H1 (cell line): ENCODE measurements around the gene RPP30. TPM values are rescaled to one million over a fixed set of nuclear protein-coding genes. Genes with fewer than 3 reads are reported as not detected.

Experiments
- CTCF ChIA-PET: fragments of 300-600 bp; sonication (Branson Sonifier 250); formaldehyde crosslinking; loops from one replicate; lab custom pipeline; 2021; ENCODE audit not compliant: partially characterized antibody; lab: Charles Lee
- POLR2A ChIA-PET: fragments of 300-600 bp; sonication (Branson Sonifier 250); formaldehyde crosslinking; loops from one replicate; lab custom pipeline; 2021; ENCODE audit warnings: inconsistent platforms; ENCODE audit not compliant: partially characterized antibody; lab: Charles Lee
- DNase-seq, 2 experiments: peaks; one replicate each; pipeline versions ENCODE4 v3.0.0 to v3.0.0-alpha.2; 2010 to 2022; ENCODE audit warnings: low spot score in 2 of 2, low read depth in 1 of 2, mixed read lengths in 1 of 2
- FAIRE-seq: peaks from 2 replicates; lab custom pipeline; 2011; peaks lifted over from hg19 to GRCh38; lab: Jason Lieb, UNC
- H2AFZ ChIP-seq: 2 replicates; pipeline ENCODE4 v1.8.1; 2012; ENCODE audit warnings: low read length, inconsistent platforms
- H2AK5ac ChIP-seq: 2 replicates; pipeline ENCODE4 v1.6.1; 2013; ENCODE audit warnings: low read depth, low read length
- H2BK120ac ChIP-seq: replicated peaks from 2 replicates; pipeline ENCODE3; 2013; ENCODE audit warnings: low read depth, low read length, inconsistent platforms
- H2BK12ac ChIP-seq: 2 replicates; pipeline ENCODE4 v1.6.1; 2013; ENCODE audit warnings: low read depth, low read length
- H2BK15ac ChIP-seq: 2 replicates; pipeline ENCODE4 v1.6.1; 2013; ENCODE audit warnings: low read length
- H2BK20ac ChIP-seq: 2 replicates; pipeline ENCODE4 v1.6.1; 2013; ENCODE audit warnings: low read length
- H2BK5ac ChIP-seq: 2 replicates; pipeline ENCODE4 v1.6.1; 2013; ENCODE audit warnings: low read depth, low read length
- H3K14ac ChIP-seq: 2 replicates; pipeline ENCODE4 v1.6.1; 2013; ENCODE audit warnings: inconsistent platforms; ENCODE audit not compliant: insufficient read length
- H3K18ac ChIP-seq: 2 replicates; pipeline ENCODE4 v1.6.1; 2013; ENCODE audit warnings: low read length; ENCODE audit errors: extremely low read depth
- H3K23ac ChIP-seq: 2 replicates; pipeline ENCODE4 v1.6.1; 2013; ENCODE audit warnings: inconsistent platforms; ENCODE audit not compliant: insufficient read length
- H3K23me2 ChIP-seq: 2 replicates; pipeline ENCODE4 v1.6.1; 2013; ENCODE audit warnings: low read depth, low read length
- H3K27ac ChIP-seq: 2 replicates; pipeline ENCODE4 v1.6.1; 2011; ENCODE audit warnings: low read depth, low read length, inconsistent platforms
- H3K27me3 ChIP-seq, 4 experiments: replicated peaks in 1 of 4; 1 replicate in 1 of 4; 2 replicates in 3 of 4; pipeline versions ENCODE4 v1.6.1 to v1.8.1; 2011 to 2013; ENCODE audit warnings: low read length in 3 of 4, mild to moderate bottlenecking in 3 of 4, inconsistent platforms in 2 of 4, mixed read lengths in 2 of 4, moderate library complexity in 1 of 4; ENCODE audit not compliant: control insufficient read depth in 3 of 4, insufficient read depth in 3 of 4; ENCODE audit errors: extremely low read depth in 1 of 4
- H3K36me3 ChIP-seq, 4 experiments: 2 replicates each; pipeline versions ENCODE4 v1.6.1 to v1.8.1; 2011 to 2013; ENCODE audit warnings: mild to moderate bottlenecking in 4 of 4, low read length in 3 of 4, moderate library complexity in 2 of 4, control low read depth in 1 of 4, inconsistent platforms in 1 of 4; ENCODE audit not compliant: insufficient read depth in 4 of 4, control insufficient read depth in 2 of 4
- H3K4ac ChIP-seq: replicated peaks from 2 replicates; pipeline ENCODE3; 2013; ENCODE audit warnings: low read length, low read depth, mixed read lengths, inconsistent platforms; ENCODE audit not compliant: insufficient read length
- H3K4me1 ChIP-seq, 4 experiments: replicated peaks in 1 of 4; 1 replicate in 1 of 4; 2 replicates in 3 of 4; pipeline versions ENCODE4 v1.6.1 to v1.8.1; 2011 to 2013; ENCODE audit warnings: low read length in 3 of 4, inconsistent platforms in 2 of 4, mixed read lengths in 1 of 4; ENCODE audit not compliant: insufficient read depth in 4 of 4, control insufficient read depth in 3 of 4
- H3K4me2 ChIP-seq, 2 experiments: 2 replicates each; pipeline versions ENCODE4 v1.6.1 to v1.8.1; 2011 to 2013; ENCODE audit warnings: low read depth in 2 of 2, low read length in 2 of 2, control low read depth in 1 of 2, inconsistent platforms in 1 of 2, mild to moderate bottlenecking in 1 of 2; ENCODE audit not compliant: insufficient read depth in 1 of 2
- H3K4me3 ChIP-seq, 4 experiments: fragments of 200-600, 300-600 bp in 1 of 4; sonication (generic), shearing (Covaris generic), sonication (Bioruptor Twin) in 1 of 4; 2 replicates each; pipeline versions ENCODE4 v1.5.1 to v1.8.1; 2011 to 2016; ENCODE audit warnings: low read length in 4 of 4, low read depth in 3 of 4, control low read depth in 2 of 4, inconsistent platforms in 2 of 4, mild to moderate bottlenecking in 2 of 4, mixed read lengths in 1 of 4, moderate library complexity in 1 of 4; ENCODE audit not compliant: insufficient read depth in 2 of 4; ENCODE audit errors: extremely low read depth in 1 of 4
- H3K56ac ChIP-seq: replicated peaks from 2 replicates; pipeline ENCODE3; 2013; ENCODE audit warnings: low read depth, mild to moderate bottlenecking, mixed read lengths, low read length, inconsistent platforms; ENCODE audit not compliant: insufficient read length
- H3K79me1 ChIP-seq: 2 replicates; pipeline ENCODE4 v1.6.1; 2013; ENCODE audit warnings: low read depth, low read length, control low read depth
- H3K79me2 ChIP-seq, 2 experiments: 2 replicates each; pipeline versions ENCODE4 v1.6.1 to v1.8.1; 2012 to 2013; ENCODE audit warnings: low read length in 2 of 2, mild to moderate bottlenecking in 2 of 2, inconsistent platforms in 1 of 2; ENCODE audit not compliant: insufficient read depth in 2 of 2, control insufficient read depth in 1 of 2
- H3K9ac ChIP-seq, 4 experiments: replicated peaks in 1 of 4; 1 replicate in 1 of 4; 2 replicates in 3 of 4; pipeline versions ENCODE4 v1.6.1 to v1.8.1; 2011 to 2013; ENCODE audit warnings: low read depth in 3 of 4, low read length in 3 of 4, control low read depth in 2 of 4, mild to moderate bottlenecking in 2 of 4, moderate library complexity in 2 of 4, inconsistent platforms in 1 of 4; ENCODE audit errors: extremely low read depth in 1 of 4
- H3K9me3 ChIP-seq, 2 experiments: 2 replicates each; pipeline versions ENCODE4 v1.6.1 to v1.8.1; 2012 to 2013; ENCODE audit warnings: mild to moderate bottlenecking in 2 of 2, moderate library complexity in 2 of 2, control low read depth in 1 of 2, inconsistent platforms in 1 of 2, low read depth in 1 of 2, low read length in 1 of 2, mixed read lengths in 1 of 2; ENCODE audit not compliant: insufficient read depth in 2 of 2
- H4K20me1 ChIP-seq, 2 experiments: replicated peaks in 1 of 2; 2 replicates each; pipeline versions ENCODE3 to v1.8.1; 2011 to 2013; ENCODE audit warnings: inconsistent platforms in 2 of 2, low read length in 2 of 2, mild to moderate bottlenecking in 1 of 2; ENCODE audit not compliant: insufficient read depth in 2 of 2, control insufficient read depth in 1 of 2
- H4K5ac ChIP-seq: 2 replicates; pipeline ENCODE4 v1.6.1; 2013; ENCODE audit warnings: low read length, low read depth, mixed read lengths, inconsistent platforms; ENCODE audit not compliant: insufficient read length
- H4K8ac ChIP-seq: 2 replicates; pipeline ENCODE4 v1.8.0; 2013; ENCODE audit warnings: mild to moderate bottlenecking, moderate library complexity, low read length, inconsistent platforms; ENCODE audit not compliant: insufficient read depth; ENCODE audit errors: extremely low read depth
- H4K91ac ChIP-seq: replicated peaks from 2 replicates; pipeline ENCODE3; 2013; ENCODE audit warnings: low read length, mixed read lengths, inconsistent platforms; ENCODE audit not compliant: insufficient read length
- PHF8 ChIP-seq: fragments of 200-600 bp; sonication (generic); conservative IDR thresholded peaks from 2 replicates; pipeline ENCODE4 v1.7.1; 2012; ENCODE audit warnings: low read depth, mild to moderate bottlenecking, inconsistent platforms, low read length, moderate library complexity
- SP2 ChIP-seq: IDR thresholded peaks from 2 replicates; pipeline ENCODE4 v1.6.1; 2012; ENCODE audit warnings: mild to moderate bottlenecking, low read length, inconsistent platforms
- SUZ12 ChIP-seq: fragments of 200-600 bp; sonication (generic); IDR thresholded peaks from 2 replicates; pipeline ENCODE4 v1.6.1; 2012; ENCODE audit warnings: mild to moderate bottlenecking, inconsistent platforms, low read length, moderate library complexity, mixed read lengths
- WGBS, 2 experiments: shearing (Covaris generic) in 1 of 2; methylation state at CpG; one replicate each; pipeline versions ENCODE4 v1.1.6 to v1.1.7; 2013 to 2015; ENCODE audit warnings: low lambda C conversion rate in 2 of 2, mixed read lengths in 2 of 2, inconsistent platforms in 1 of 2, low coverage in 1 of 2, missing lambda C conversion rate in 1 of 2; ENCODE audit not compliant: insufficient replicate concordance in 2 of 2, insufficient coverage in 1 of 2, insufficient read length in 1 of 2; ENCODE audit errors: extremely low coverage in 1 of 2, missing lambda C conversion rate in 1 of 2; 5-methylcytosine and 5-hydroxymethylcytosine counted together
- polyA plus RNA-seq, 7 experiments: library from polyadenylated mRNA; depleted of rRNA in 3 of 7; stranded (reverse) in 5 of 7; unstranded in 2 of 7; fragments of >200 nt in 5 of 7; fragments of 200-250 nt in 2 of 7; gene quantifications; 1 replicate in 5 of 7; 2 replicates in 1 of 7; 4 replicates in 1 of 7; pipeline versions ENCODE4 v1.2.1 to v1.2.3, GENCODE V29; 2011 to 2013; ENCODE audit warnings: missing spikeins in 2 of 7, mixed read lengths in 2 of 7
- total RNA-seq: library from RNA; stranded (reverse); fragmentation: NEBNext Ultra II Directional; extraction: Animal tissue kit (Norgen Biotek cat#: 25700); gene quantifications from 2 replicates; pipeline ENCODE4 v1.2.1, GENCODE V29; 2021
- TF ChIP-seq, protein P1 (sequence below): IDR thresholded peaks from 2 replicates; pipeline ENCODE4 v1.6.1; 2012; ENCODE audit warnings: low read length, inconsistent platforms

The RPP30 gene
- total and polyA plus RNA-seq, 2 of the 8 experiments (the other 6 are each of a cell fraction or from before 2014, with no cell fraction given): 38.9 to 79.7 TPM

DNA sequence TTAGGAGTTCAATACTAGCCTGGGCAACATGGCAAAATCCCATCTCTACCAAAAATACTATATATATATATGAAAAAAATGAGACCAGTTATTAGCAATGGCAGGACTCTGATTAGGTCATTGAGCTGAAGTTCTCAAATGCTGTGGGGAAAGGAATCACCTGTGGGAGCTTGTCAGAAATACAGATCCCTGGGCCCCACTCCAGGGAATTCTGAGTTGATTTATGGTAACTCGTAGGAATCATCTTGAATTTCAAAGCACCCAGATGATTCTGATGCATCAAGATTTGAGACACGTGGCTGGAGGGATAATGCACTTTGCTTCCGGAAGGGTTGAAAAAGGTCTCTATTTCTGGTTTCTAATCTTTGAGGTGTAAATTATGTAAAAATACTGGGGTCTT is 50.1 kb downstream of the RPP30 start:
- Histone ChIP-seq H3K4me2 (no peak overlapping the region), H2AFZ (no peak overlapping the region), H3K4me3 (no peak overlapping the region), H3K9ac (no peak overlapping the region), H3K18ac (no peak overlapping the region), H3K27me3 (peaks cover 90 to 98% (median 97%) of the 10 kb centered on the region in 4 experiments), H3K14ac (no peak overlapping the region), H3K4me1 (peaks cover 0 to 3% (median 2%) of the 10 kb centered on the region in 4 experiments; a peak in 3 of 7 replicates), H2BK15ac (no peak overlapping the region), H3K79me2 (no peaks in the 10 kb centered on the region), H3K23me2 (no peaks in the 10 kb centered on the region; the same call in 1 of the 2 replicates), H3K36me3 (no peaks in the 10 kb centered on the region; a peak in 1 of 8 replicates), H2BK5ac (no peak overlapping the region), H3K56ac (no peak overlapping the region), H3K4ac (no peak overlapping the region), H2BK20ac (no peak overlapping the region), H3K79me1 (no peaks in the 10 kb centered on the region), H2BK12ac (no peak overlapping the region), H2AK5ac (no peak overlapping the region), H4K20me1 (peaks cover 18 to 21% of the 10 kb centered on the region in 2 experiments), H4K91ac (no peak overlapping the region), H2BK120ac (no peak overlapping the region), H3K23ac (no peak overlapping the region), H3K9me3 (no peaks in the 10 kb centered on the region), H4K8ac (no peak overlapping the region), H3K27ac (no peak overlapping the region), H4K5ac (no peak overlapping the region)
- no peak for FAIRE-seq
- 49% methylated on average over 3 of the region's 3 CpGs; no CpG with 5 or more reads in 1 of the 2 experiments for WGBS, 2 experiments
- CTCF ChIA-PET: interaction anchor here (1.0 to 5.4 kb wide), 2 partner anchors 10 to 20 kb away, joined by 3 to 37 read pairs; no protein-coding TSS in a partner anchor
- no peak for TF ChIP-seq PHF8
- no peak for TF ChIP-seq SP2
- TF ChIP-seq, protein P1, sequence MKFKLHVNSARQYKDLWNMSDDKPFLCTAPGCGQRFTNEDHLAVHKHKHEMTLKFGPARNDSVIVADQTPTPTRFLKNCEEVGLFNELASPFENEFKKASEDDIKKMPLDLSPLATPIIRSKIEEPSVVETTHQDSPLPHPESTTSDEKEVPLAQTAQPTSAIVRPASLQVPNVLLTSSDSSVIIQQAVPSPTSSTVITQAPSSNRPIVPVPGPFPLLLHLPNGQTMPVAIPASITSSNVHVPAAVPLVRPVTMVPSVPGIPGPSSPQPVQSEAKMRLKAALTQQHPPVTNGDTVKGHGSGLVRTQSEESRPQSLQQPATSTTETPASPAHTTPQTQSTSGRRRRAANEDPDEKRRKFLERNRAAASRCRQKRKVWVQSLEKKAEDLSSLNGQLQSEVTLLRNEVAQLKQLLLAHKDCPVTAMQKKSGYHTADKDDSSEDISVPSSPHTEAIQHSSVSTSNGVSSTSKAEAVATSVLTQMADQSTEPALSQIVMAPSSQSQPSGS: no peak
- TF ChIP-seq SUZ12: no peak
- POLR2A ChIA-PET: interaction anchor here (0.7 kb wide), 1 partner anchor 12 kb away, joined by 3 read pairs; no protein-coding TSS in a partner anchor
- DNase-seq: no peak
